NCI-H446 treated with DMSO at 0.1 percent for 48 hours (cell line): ENCODE data around the gene LRRC70.
"Not testable (repeated sequence)": the region's sequence is repeated elsewhere in the genome, so short reads cannot be mapped to it uniquely, and the experiment has no call there.

Experiments used
- DNase-seq: peaks from one replicate; lab custom pipeline; 2025; lab: John Stamatoyannopoulos, UW

The LRRC70 gene

GRCh38 chr5:62578540-62578939 lies at the start of gene LRRC70:
LRRC70 (plus strand) TSS chr5:62578819; CDS start chr5:62579439, 620 bp downstream.
- DNase-seq = no peak

- no peak for DNase-seq
These were observed 45.0 kb upstream of the LRRC70 start for GRCh38 chr5:62533597-62533996.

GRCh38 chr5:62534461-62535236 lies 44.0 kb upstream of the LRRC70 start:
- no peak for DNase-seq

- no peak for DNase-seq
These were observed 42.4 kb upstream of the LRRC70 start for GRCh38 chr5:62536232-62536631.

- DNase-seq = no peak
These were observed 41.8 kb upstream of the LRRC70 start for GRCh38 chr5:62536783-62537182.

- DNase-seq = no peak
These were observed 40.3 kb upstream of the LRRC70 start for GRCh38 chr5:62538017-62538942.

- no peak for DNase-seq
These were observed 35.9 kb upstream of the LRRC70 start for GRCh38 chr5:62542720-62543119.

GRCh38 chr5:62547945-62548630 lies 30.5 kb upstream of the LRRC70 start:
- no peak for DNase-seq

GRCh38 chr5:62550103-62550502 lies 28.5 kb upstream of the LRRC70 start:
- DNase-seq = no peak

- no peak for DNase-seq
These were observed 22.7 kb upstream of the LRRC70 start for GRCh38 chr5:62555930-62556329.

- no peak for DNase-seq
These were observed 19.7 kb upstream of the LRRC70 start for GRCh38 chr5:62558941-62559340.

GRCh38 chr5:62560786-62561185 lies 17.8 kb upstream of the LRRC70 start:
- DNase-seq = no peak

GRCh38 chr5:62561896-62562295 lies 16.7 kb upstream of the LRRC70 start:
- DNase-seq = no peak

- DNase-seq = no peak
These were observed 15.8 kb upstream of the LRRC70 start for GRCh38 chr5:62562867-62563266.

- no peak for DNase-seq
These were observed 14.5 kb upstream of the LRRC70 start for GRCh38 chr5:62564101-62564500.

- not testable (repeated sequence) for DNase-seq
These were observed 12.9 kb upstream of the LRRC70 start for GRCh38 chr5:62565740-62566139.

- DNase-seq = no peak
These were observed 10.5 kb upstream of the LRRC70 start for GRCh38 chr5:62568143-62568542.

- DNase-seq = no peak
These were observed 9.7 kb upstream of the LRRC70 start for GRCh38 chr5:62568800-62569432.

- DNase-seq = no peak
These were observed 9.1 kb upstream of the LRRC70 start for GRCh38 chr5:62569470-62569869.

- DNase-seq = no peak
These were observed 5.6 kb upstream of the LRRC70 start for GRCh38 chr5:62572918-62573514.

- no peak for DNase-seq
These were observed 4.0 kb upstream of the LRRC70 start for GRCh38 chr5:62574599-62574998.

- no peak for DNase-seq
These were observed 3.6 kb upstream of the LRRC70 start for GRCh38 chr5:62575066-62575465.
